Tibial nerve (tissue), 4 donors: Measurements from ENCODE around the gene SP2. TPM values are rescaled to one million over a fixed set of nuclear protein-coding genes. Genes with fewer than 3 reads are reported as not detected.

ENCODE experiments used
- DNase-seq, 2 donors: peaks; one replicate each; pipeline ENCODE4 v3.0.0-alpha.2; 2019; ENCODE audit warnings: low spot score in 2 of 2
- H3K27ac ChIP-seq, 4 donors: fragments of 200-600 bp; sonication (generic) in 3 of 4; one replicate each; pipeline ENCODE4 v1.5.1; 2017 to 2019; ENCODE audit warnings: mild to moderate bottlenecking in 1 of 4
- H3K27me3 ChIP-seq, 2 donors: fragments of 200-600 bp; sonication (generic) in 1 of 2; one replicate each; pipeline versions ENCODE4 v1.5.1 to v1.6.0; 2017 to 2019
- H3K36me3 ChIP-seq, 3 donors: fragments of 200-600 bp; sonication (generic); one replicate each; pipeline ENCODE4 v1.5.1; 2018 to 2019
- H3K4me1 ChIP-seq, 4 donors: fragments of 200-600 bp; sonication (generic) in 3 of 4; one replicate each; pipeline ENCODE4 v1.5.1; 2017 to 2019
- H3K4me3 ChIP-seq, 4 donors: fragments of 200-600 bp; sonication (generic) in 3 of 4; one replicate each; pipeline ENCODE4 v1.5.1; 2017 to 2019; ENCODE audit warnings: mild to moderate bottlenecking in 1 of 4, moderate library complexity in 1 of 4
- H3K9me3 ChIP-seq, 4 donors: fragments of 200-600 bp; sonication (generic) in 3 of 4; one replicate each; pipeline ENCODE4 v1.5.1; 2017 to 2019
- CTCF ChIP-seq, 5 experiments: fragments of 200-600 bp in 3 of 5; fragments of 450-650 bp in 2 of 5; sonication (generic) in 3 of 5; IDR thresholded peaks; one replicate each; pipeline ENCODE4 v1.5.1; 2016 to 2019; ENCODE audit warnings: antibody characterized with exemption in 5 of 5, mild to moderate bottlenecking in 3 of 5, moderate library complexity in 2 of 5
- EP300 ChIP-seq, 2 donors: sonication (generic); formaldehyde crosslinking; IDR thresholded peaks; one replicate each; pipeline ENCODE4 v1.6.1; 2017; ENCODE audit warnings: antibody characterized with exemption in 2 of 2, mild to moderate bottlenecking in 1 of 2
- POLR2A ChIP-seq, 2 donors: fragments of 450-650 bp; IDR thresholded peaks; one replicate each; pipeline ENCODE4 v1.6.1; 2017; ENCODE audit warnings: antibody characterized with exemption in 2 of 2, mild to moderate bottlenecking in 2 of 2, moderate library complexity in 2 of 2
- WGBS, 2 donors: methylation state at CpG; one replicate each; pipeline ENCODE4 v1.1.5; 2018; 5-methylcytosine and 5-hydroxymethylcytosine counted together
- total RNA-seq, 4 donors: library from RNA; depleted of rRNA; stranded (reverse); fragments of >200 nt; gene quantifications; one replicate each; pipeline ENCODE4 v1.1.0, GENCODE V29; 2016

Gene SP2
- total RNA-seq, 4 donors from 2014 or later, result 5.9 to 7.2 (median 7.1) TPM

GRCh38 chr17:47955497-47956461 is 59.7 kb downstream of the SP2 start:
- Histone ChIP-seq H3K4me1 (peaks cover 0 to 7% (median 0%) of the 10 kb centered on the region in 4 donors), H3K9me3 (no peaks in the 10 kb centered on the region), H3K4me3 (peak overlapping the region in 1 of 4 donors; percentile 27), H3K27me3 (no peaks in the 10 kb centered on the region), H3K27ac (peak overlapping the region in 2 of 4 donors; percentile 59 to 64), H3K36me3 (no peaks in the 10 kb centered on the region)
- WGBS, 2 donors, result 78 to 83% methylated on average over 7 of the region's 7 CpGs
- DNase-seq, result no peak
- no peak for TF ChIP-seq CTCF (IDR thresholded peaks at IDR 0.05)
- TF ChIP-seq POLR2A (IDR thresholded peaks at IDR 0.05), result no peak
- TF ChIP-seq EP300 (IDR thresholded peaks at IDR 0.05), result no peak

GRCh38 chr17:47956791-47957590 is 61.0 kb downstream of the SP2 start:
- DNase-seq, result no peak
- Histone ChIP-seq H3K4me3 (peak overlapping the region in 1 of 4 donors; percentile 27), H3K27me3 (no peaks in the 10 kb centered on the region), H3K4me1 (peaks cover 0 to 7% (median 0%) of the 10 kb centered on the region in 4 donors), H3K9me3 (no peaks in the 10 kb centered on the region), H3K36me3 (no peaks in the 10 kb centered on the region), H3K27ac (peak overlapping the region in 1 of 4 donors; percentile 68)
- whole genome bisulfite sequencing, 2 donors, result 55 to 76% methylated on average over 3 of the region's 4 CpGs
- no peak for TF ChIP-seq CTCF (IDR thresholded peaks at IDR 0.05)
- TF ChIP-seq POLR2A (IDR thresholded peaks at IDR 0.05), result no peak
- no peak for TF ChIP-seq EP300 (IDR thresholded peaks at IDR 0.05)

- peak within 1 kb of the TSS in 1 of 4 donors; percentile 27 for H3K4me3 ChIP-seq
- H3K36me3 ChIP-seq, result no peaks in the 10 kb centered on the region
- DNase-seq, result no peak
- no peaks in the 10 kb centered on the region for H3K9me3 ChIP-seq
- H3K27me3 ChIP-seq, result no peaks in the 10 kb centered on the region
- 34 to 42% methylated on average over 16 of the region's 16 CpGs for WGBS, 2 donors
- peaks cover 0 to 7% (median 0%) of the 10 kb centered on the region in 4 donors for H3K4me1 ChIP-seq
- peak within 1 kb of the TSS in 1 of 4 donors; percentile 68 for H3K27ac ChIP-seq
- TF ChIP-seq POLR2A (IDR thresholded peaks at IDR 0.05) (no peak), CTCF (IDR thresholded peaks at IDR 0.05) (no peak), EP300 (IDR thresholded peaks at IDR 0.05) (no peak)
These were observed 61.8 kb downstream of the SP2 start, which contains the start of gene PRR15L for GRCh38 chr17:47957591-47958490. Gene PRR15L, minus strand, starts transcription at chr17:47957883. Its CDS starts 4,649 bp downstream, at chr17:47953234.

- WGBS, 2 donors, result 61 to 66% methylated on average over 7 to 8 of the region's 8 CpGs
- Histone ChIP-seq H3K27me3 (no peaks in the 10 kb centered on the region), H3K4me3 (no peak overlapping the region), H3K36me3 (no peaks in the 10 kb centered on the region), H3K27ac (peak overlapping the region in 1 of 4 donors; percentile 20), H3K4me1 (peaks cover 0 to 7% (median 0%) of the 10 kb centered on the region in 4 donors), H3K9me3 (no peaks in the 10 kb centered on the region)
- TF ChIP-seq CTCF (IDR thresholded peaks at IDR 0.05), result no peak
- no peak for TF ChIP-seq POLR2A (IDR thresholded peaks at IDR 0.05)
- no peak for TF ChIP-seq EP300 (IDR thresholded peaks at IDR 0.05)
- DNase-seq, result no peak
These were observed 64.0 kb downstream of the SP2 start for GRCh38 chr17:47959825-47960655.
